B cell (primary cell): ENCODE measurements around the gene SEMA4C. TPM values are rescaled to one million over a fixed set of nuclear protein-coding genes. Genes with fewer than 3 reads are reported as not detected.

Experiments used
- ATAC-seq: fragments of 200-7000 bp; cut with Tn5 transposase; one replicate; pipeline ENCODE4 v1.10.0; 2021; ENCODE audit warnings: low read depth, mild to moderate bottlenecking, moderate number of reproducible peaks, moderate library complexity
- CTCF ChIA-PET: fragments of 350-600 bp; sonication (Branson Sonifier 250); formaldehyde crosslinking; loops from one replicate; lab custom pipeline; 2021; ENCODE audit warnings: antibody characterized with exemption, inconsistent platforms; lab: Charles Lee
- POLR2A ChIA-PET: fragments of 350-600 bp; sonication (Branson Sonifier 250); formaldehyde crosslinking; loops from one replicate; lab custom pipeline; 2021; ENCODE audit warnings: antibody characterized with exemption; lab: Charles Lee
- DNase-seq: peaks from one replicate; pipeline ENCODE4 v3.0.0; 2013
- H2AFZ ChIP-seq: 2 replicates; pipeline ENCODE4 v1.6.1; 2012; ENCODE audit warnings: mild to moderate bottlenecking, low read depth, low read length; ENCODE audit not compliant: insufficient read depth, poor library complexity, severe bottlenecking
- H3K27ac ChIP-seq, 2 donors: 1 replicate in 1 of 2; 2 replicates in 1 of 2; pipeline ENCODE4 v1.5.1; 2012 to 2013; ENCODE audit warnings: low read length in 2 of 2, mild to moderate bottlenecking in 2 of 2, moderate library complexity in 1 of 2
- H3K27me3 ChIP-seq, 4 experiments: fragments of 200-600 bp in 1 of 4; sonication (generic) in 1 of 4; replicated peaks in 1 of 4; 1 replicate in 2 of 4; 2 replicates in 2 of 4; pipeline versions ENCODE4 v1.6.1 to v1.7.0; 2013 to 2016; ENCODE audit warnings: low read length in 3 of 4, mild to moderate bottlenecking in 2 of 4, mixed read lengths in 1 of 4, moderate library complexity in 1 of 4; ENCODE audit not compliant: insufficient read depth in 4 of 4, control insufficient read depth in 3 of 4; ENCODE audit errors: control extremely low read depth in 1 of 4
- H3K36me3 ChIP-seq, 2 experiments: replicated peaks in 1 of 2; 1 replicate in 1 of 2; 2 replicates in 1 of 2; pipeline versions ENCODE4 v1.6.1 to v1.7.1; 2013; ENCODE audit warnings: low read length in 1 of 2; ENCODE audit not compliant: insufficient read depth in 2 of 2, control insufficient read depth in 1 of 2; ENCODE audit errors: control extremely low read depth in 1 of 2, extremely low read depth in 1 of 2
- H3K4me1 ChIP-seq, 2 donors: fragments of 200-600 bp in 1 of 2; sonication (generic) in 1 of 2; 1 replicate in 1 of 2; 2 replicates in 1 of 2; pipeline versions ENCODE4 v1.5.1 to v1.6.1; 2013 to 2017; ENCODE audit warnings: low read length in 2 of 2; ENCODE audit not compliant: control insufficient read depth in 2 of 2, insufficient read depth in 2 of 2
- H3K4me2 ChIP-seq: replicated peaks from 2 replicates; pipeline ENCODE3; 2012; ENCODE audit warnings: mild to moderate bottlenecking, low read depth, low read length; ENCODE audit not compliant: poor library complexity, severe bottlenecking
- H3K4me3 ChIP-seq, 5 experiments: fragments of 200-600 bp in 1 of 5; sonication (generic) in 1 of 5; 1 replicate in 3 of 5; 2 replicates in 2 of 5; pipeline versions ENCODE4 v1.5.1 to v1.7.0; 2011 to 2016; ENCODE audit warnings: low read length in 4 of 5, mild to moderate bottlenecking in 4 of 5, low read depth in 2 of 5, control low read depth in 1 of 5, moderate library complexity in 1 of 5; ENCODE audit not compliant: insufficient read depth in 1 of 5; ENCODE audit errors: control extremely low read depth in 1 of 5, extremely low read depth in 1 of 5
- H3K79me2 ChIP-seq: fragments of 200-600 bp; sonication (generic); one replicate; pipeline ENCODE4 v1.6.0; 2016; ENCODE audit warnings: low read length; ENCODE audit not compliant: control insufficient read depth, insufficient read depth
- H3K9ac ChIP-seq: fragments of 200-600 bp; sonication (generic); 2 replicates; pipeline ENCODE4 v1.6.1; 2017; ENCODE audit warnings: mild to moderate bottlenecking, low read length, moderate library complexity
- H3K9me3 ChIP-seq, 3 donors: one replicate each; pipeline versions ENCODE4 v1.6.1 to v1.7.1; 2013; ENCODE audit warnings: low read length in 2 of 3; ENCODE audit not compliant: control insufficient read depth in 2 of 3, insufficient read depth in 1 of 3; ENCODE audit errors: control extremely low read depth in 1 of 3
- H4K20me1 ChIP-seq: 2 replicates; pipeline ENCODE4 v1.6.0; 2012; ENCODE audit warnings: mild to moderate bottlenecking, low read length; ENCODE audit not compliant: insufficient read depth, control insufficient read depth, poor library complexity, severe bottlenecking
- H3K27ac Mint-ChIP-seq: one replicate; pipeline ENCODE4 v1.8.0; 2021; ENCODE audit warnings: mixed read lengths
- H3K27me3 Mint-ChIP-seq: one replicate; pipeline ENCODE4 v1.8.0; 2021; ENCODE audit warnings: mixed read lengths
- H3K4me1 Mint-ChIP-seq: one replicate; pipeline ENCODE4 v1.8.0; 2021; ENCODE audit warnings: mixed read lengths
- H3K4me3 Mint-ChIP-seq: one replicate; pipeline ENCODE4 v1.8.0; 2021; ENCODE audit warnings: mixed read lengths
- H3K9me3 Mint-ChIP-seq: one replicate; pipeline ENCODE4 v1.8.0; 2022; ENCODE audit warnings: mixed read lengths; ENCODE audit not compliant: insufficient read depth
- EZH2 ChIP-seq: IDR thresholded peaks from 2 replicates; pipeline ENCODE4 v1.6.1; 2012; ENCODE audit warnings: borderline replicate concordance, low read depth, mild to moderate bottlenecking, moderate library complexity, low read length; ENCODE audit not compliant: insufficient read depth, poor library complexity, severe bottlenecking
- WGBS: methylation state at CpG from one replicate; pipeline ENCODE4 v1.1.5; 2013; ENCODE audit warnings: missing lambda C conversion rate; ENCODE audit not compliant: insufficient coverage; 5-methylcytosine and 5-hydroxymethylcytosine counted together
- intact Hi-C: fragments of 100-400 bp; cut with micrococcal nuclease; formaldehyde crosslinking; loops from one replicate; pipeline ENCODE4 v1.10.0; 2022
- polyA plus RNA-seq: library from polyadenylated mRNA; depleted of rRNA; stranded (reverse); fragments of >200 nt; gene quantifications from 2 replicates; pipeline ENCODE4 v1.2.3, GENCODE V29; 2012
- total RNA-seq, 2 donors: library from RNA; stranded (reverse); fragments of 120-200 nt in 1 of 2; gene quantifications; 1 replicate in 1 of 2; 2 replicates in 1 of 2; pipeline versions ENCODE4 v1.2.3 to v1.2.4, GENCODE V29; 2013 to 2022
- TF ChIP-seq, protein P1 (sequence below): fragments of 200-600 bp; IDR thresholded peaks from one replicate; pipeline ENCODE4 v1.8.0; 2022; ENCODE audit warnings: antibody characterized with exemption, mild to moderate bottlenecking

The SEMA4C gene
- total and polyA plus RNA-seq, 2 donors (not counting 1 experiment from before 2014, with no cell fraction given) = 0.28 to 0.94 TPM

- CTCF ChIA-PET = interaction anchor here (1.4 kb wide), 1 partner anchor 43 kb away, joined by 3 read pairs; no protein-coding TSS in a partner anchor
- ATAC-seq = no peak
- H3K9me3 ChIP-seq = no peaks in the 10 kb centered on the region
- H3K4me1 ChIP-seq = peaks cover 29 to 32% of the 10 kb centered on the region in 2 donors
- H2AFZ ChIP-seq = no peak overlapping the region
- intact Hi-C loops = no loop called here
- 93% methylated on average over 8 of the region's 11 CpGs for WGBS
- H3K27me3 ChIP-seq = no peaks in the 10 kb centered on the region
- no peak overlapping the region for H3K27ac ChIP-seq
- no peak overlapping the region for H3K4me3 ChIP-seq
- no peak overlapping the region for H3K27ac Mint-ChIP-seq
- peaks cover 0 to 46% of the 10 kb centered on the region in 2 experiments for H3K36me3 ChIP-seq
- no peak overlapping the region for H3K4me2 ChIP-seq
- peaks cover 52% of the 10 kb centered on the region for H3K4me1 Mint-ChIP-seq
- H3K9me3 Mint-ChIP-seq = no peaks in the 10 kb centered on the region
- H3K9ac ChIP-seq = no peak overlapping the region
- TF ChIP-seq, protein P1, sequence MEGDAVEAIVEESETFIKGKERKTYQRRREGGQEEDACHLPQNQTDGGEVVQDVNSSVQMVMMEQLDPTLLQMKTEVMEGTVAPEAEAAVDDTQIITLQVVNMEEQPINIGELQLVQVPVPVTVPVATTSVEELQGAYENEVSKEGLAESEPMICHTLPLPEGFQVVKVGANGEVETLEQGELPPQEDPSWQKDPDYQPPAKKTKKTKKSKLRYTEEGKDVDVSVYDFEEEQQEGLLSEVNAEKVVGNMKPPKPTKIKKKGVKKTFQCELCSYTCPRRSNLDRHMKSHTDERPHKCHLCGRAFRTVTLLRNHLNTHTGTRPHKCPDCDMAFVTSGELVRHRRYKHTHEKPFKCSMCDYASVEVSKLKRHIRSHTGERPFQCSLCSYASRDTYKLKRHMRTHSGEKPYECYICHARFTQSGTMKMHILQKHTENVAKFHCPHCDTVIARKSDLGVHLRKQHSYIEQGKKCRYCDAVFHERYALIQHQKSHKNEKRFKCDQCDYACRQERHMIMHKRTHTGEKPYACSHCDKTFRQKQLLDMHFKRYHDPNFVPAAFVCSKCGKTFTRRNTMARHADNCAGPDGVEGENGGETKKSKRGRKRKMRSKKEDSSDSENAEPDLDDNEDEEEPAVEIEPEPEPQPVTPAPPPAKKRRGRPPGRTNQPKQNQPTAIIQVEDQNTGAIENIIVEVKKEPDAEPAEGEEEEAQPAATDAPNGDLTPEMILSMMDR = no peak
- no peak for TF ChIP-seq EZH2
- no peak for DNase-seq
- H3K79me2 ChIP-seq = peaks cover 66% of the 10 kb centered on the region
- H3K4me3 Mint-ChIP-seq = peak overlapping the region; percentile 26
- peaks cover 81% of the 10 kb centered on the region for H4K20me1 ChIP-seq
- POLR2A ChIA-PET = no interaction called here
- no peaks in the 10 kb centered on the region for H3K27me3 Mint-ChIP-seq
These were observed 48.7 kb downstream of the SEMA4C start for GRCh38 chr2:96821113-96821675.

- Histone ChIP-seq H3K4me1 (peaks cover 34 to 36% of the 10 kb centered on the region in 2 donors), H3K4me2 (peak overlapping the region; percentile 47), H3K27me3 (no peaks in the 10 kb centered on the region), H3K9me3 (no peaks in the 10 kb centered on the region), H3K9ac (no peak overlapping the region), H3K27ac (no peak overlapping the region), H2AFZ (no peak overlapping the region), H3K4me3 (no peak overlapping the region), H4K20me1 (peaks cover 77% of the 10 kb centered on the region), H3K36me3 (peaks cover 0 to 35% of the 10 kb centered on the region in 2 experiments), H3K79me2 (peaks cover 66% of the 10 kb centered on the region)
- Mint-ChIP-seq H3K4me3 (peak overlapping the region; percentile 55), H3K27me3 (no peaks in the 10 kb centered on the region), H3K4me1 (peaks cover 59% of the 10 kb centered on the region), H3K27ac (peak overlapping the region; percentile 8), H3K9me3 (no peaks in the 10 kb centered on the region)
- WGBS = 98% methylated on average over 9 of the region's 12 CpGs
- no peak for TF ChIP-seq EZH2
- TF ChIP-seq, protein P1 = no peak
- no peak for ATAC-seq
- ChIA-PET POLR2A (interaction anchor here (0.6 kb wide), 1 partner anchor 25 kb away, joined by 4 read pairs; no protein-coding TSS in a partner anchor), CTCF (interaction anchor here (0.6 to 1.4 kb wide), 2 partner anchors 41 to 141 kb away, joined by 3 read pairs; no protein-coding TSS in a partner anchor)
- intact Hi-C loops = loop anchor here (5.0 kb wide), 2 partner anchors 283 to 483 kb away; partner anchors contain the start of genes ARID5A and NCAPH
- DNase-seq = no peak
These were observed 49.9 kb downstream of the SEMA4C start for GRCh38 chr2:96819876-96820511.
